ENCODE measurements around the gene PYCARD.
"Not testable (repeated sequence)": the region's sequence is repeated elsewhere in the genome, so short reads cannot be mapped to it uniquely, and the experiment has no call there.

The PYCARD gene

GRCh38 chr16:31191697-31192428 lies 10.7 kb downstream of the PYCARD start:
- DNase-seq, result no peak

GRCh38 chr16:31190818-31191444 lies 11.6 kb downstream of the PYCARD start:
- DNase-seq, result no peak

GRCh38 chr16:31190061-31190460 lies 12.5 kb downstream of the PYCARD start:
- DNase-seq, result no peak

GRCh38 chr16:31189412-31189778 lies 13.2 kb downstream of the PYCARD start:
- no peak for DNase-seq

DNA sequence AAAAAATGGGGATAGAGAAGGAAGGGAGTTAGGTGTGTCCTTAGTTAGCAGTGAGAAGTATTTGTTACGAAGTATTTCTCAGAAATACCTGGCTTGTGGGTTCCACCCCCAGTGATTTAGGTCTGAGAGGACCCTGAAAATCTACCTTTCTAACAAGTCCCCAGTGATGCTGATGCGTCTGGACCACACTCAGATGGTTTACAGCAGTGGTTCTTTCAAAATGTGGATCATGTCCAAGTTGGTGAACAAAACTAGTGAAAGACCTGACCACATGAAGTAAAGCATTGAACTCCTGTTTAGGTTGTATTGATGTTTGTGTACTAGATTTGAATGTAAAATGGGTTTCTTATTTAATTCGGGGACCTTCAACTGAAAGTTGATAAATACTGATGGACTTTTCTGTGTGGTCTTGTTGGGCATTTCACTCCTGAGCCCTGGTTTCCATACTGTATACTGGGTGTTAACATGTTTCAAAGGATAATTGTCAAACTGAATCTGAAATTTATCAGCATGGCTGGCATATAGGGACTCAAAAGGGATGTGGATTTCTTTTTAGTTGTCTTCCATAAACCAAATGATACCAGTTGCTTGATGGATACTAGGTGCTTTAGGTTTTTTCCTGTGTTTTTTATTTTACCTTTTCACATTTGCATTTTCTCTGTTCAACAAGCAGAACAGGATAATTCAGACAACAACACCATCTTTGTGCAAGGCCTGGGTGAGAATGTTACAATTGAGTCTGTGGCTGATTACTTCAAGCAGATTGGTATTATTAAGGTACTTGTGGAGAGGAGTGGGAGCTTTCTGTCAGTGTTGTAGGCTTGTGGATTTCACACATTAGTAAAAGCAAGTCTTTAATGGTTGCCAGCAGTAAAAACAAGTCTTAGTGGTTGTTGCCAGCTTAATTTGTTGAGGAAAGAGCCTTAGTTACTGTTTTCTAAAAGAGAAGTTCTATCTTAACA lies 13.8 kb downstream of the PYCARD start:
- no peak for DNase-seq

DNA sequence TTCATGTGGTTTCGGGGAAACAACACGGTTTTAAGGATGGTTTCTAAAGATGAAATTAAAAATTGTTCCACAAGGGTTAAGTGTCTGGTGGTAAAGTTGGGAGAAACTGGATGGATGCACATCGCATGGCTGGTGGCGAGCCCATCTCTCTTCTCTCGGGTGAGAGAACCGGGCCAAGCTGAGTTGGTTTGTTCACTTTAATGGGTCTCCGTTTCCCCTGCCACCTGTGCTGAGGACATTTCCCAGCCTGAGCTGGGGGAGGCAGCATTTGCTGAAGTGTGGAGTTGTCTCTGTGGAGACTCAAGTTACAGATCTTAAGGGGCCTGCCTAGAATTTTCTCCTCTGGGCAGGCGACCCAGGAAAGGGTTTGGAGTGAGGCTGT lies 14.8 kb downstream of the PYCARD start:
- no peak for DNase-seq

GRCh38 chr16:31186930-31187807 lies 15.4 kb downstream of the PYCARD start:
- DNase-seq, result no peak

GRCh38 chr16:31186176-31186575 lies 16.4 kb downstream of the PYCARD start:
- no peak for DNase-seq

DNA sequence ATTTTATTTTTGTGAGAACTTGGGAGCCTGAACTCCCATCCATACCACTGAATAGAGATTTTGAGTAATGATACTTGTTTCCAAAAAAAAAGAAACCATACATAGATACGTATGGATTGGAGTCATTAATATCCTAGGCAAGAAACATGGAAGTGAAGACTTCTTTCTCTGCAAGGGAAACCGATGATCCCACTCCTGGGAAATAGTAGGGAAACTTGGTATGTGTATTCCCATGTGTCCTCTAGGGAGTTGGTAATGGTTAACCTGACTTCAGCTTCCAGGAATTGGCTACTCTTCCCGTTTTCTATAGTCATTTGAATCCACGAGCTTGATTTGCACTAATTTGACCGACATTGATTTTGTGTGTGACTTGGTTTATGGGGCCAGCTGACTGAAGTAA lies 17.2 kb downstream of the PYCARD start:
- no peak for DNase-seq

DNA sequence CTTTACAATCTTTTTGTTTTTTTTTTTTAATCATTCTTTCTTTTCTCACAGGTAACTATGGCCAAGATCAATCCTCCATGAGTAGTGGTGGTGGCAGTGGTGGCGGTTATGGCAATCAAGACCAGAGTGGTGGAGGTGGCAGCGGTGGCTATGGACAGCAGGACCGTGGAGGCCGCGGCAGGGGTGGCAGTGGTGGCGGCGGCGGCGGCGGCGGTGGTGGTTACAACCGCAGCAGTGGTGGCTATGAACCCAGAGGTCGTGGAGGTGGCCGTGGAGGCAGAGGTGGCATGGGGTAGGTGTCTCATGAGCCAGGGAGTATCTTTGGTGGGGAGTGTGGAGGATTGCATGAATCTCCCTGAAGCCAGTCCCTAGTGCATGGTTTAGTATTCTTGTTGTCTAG lies 17.7 kb downstream of the PYCARD start:
- no peak for DNase-seq

DNA sequence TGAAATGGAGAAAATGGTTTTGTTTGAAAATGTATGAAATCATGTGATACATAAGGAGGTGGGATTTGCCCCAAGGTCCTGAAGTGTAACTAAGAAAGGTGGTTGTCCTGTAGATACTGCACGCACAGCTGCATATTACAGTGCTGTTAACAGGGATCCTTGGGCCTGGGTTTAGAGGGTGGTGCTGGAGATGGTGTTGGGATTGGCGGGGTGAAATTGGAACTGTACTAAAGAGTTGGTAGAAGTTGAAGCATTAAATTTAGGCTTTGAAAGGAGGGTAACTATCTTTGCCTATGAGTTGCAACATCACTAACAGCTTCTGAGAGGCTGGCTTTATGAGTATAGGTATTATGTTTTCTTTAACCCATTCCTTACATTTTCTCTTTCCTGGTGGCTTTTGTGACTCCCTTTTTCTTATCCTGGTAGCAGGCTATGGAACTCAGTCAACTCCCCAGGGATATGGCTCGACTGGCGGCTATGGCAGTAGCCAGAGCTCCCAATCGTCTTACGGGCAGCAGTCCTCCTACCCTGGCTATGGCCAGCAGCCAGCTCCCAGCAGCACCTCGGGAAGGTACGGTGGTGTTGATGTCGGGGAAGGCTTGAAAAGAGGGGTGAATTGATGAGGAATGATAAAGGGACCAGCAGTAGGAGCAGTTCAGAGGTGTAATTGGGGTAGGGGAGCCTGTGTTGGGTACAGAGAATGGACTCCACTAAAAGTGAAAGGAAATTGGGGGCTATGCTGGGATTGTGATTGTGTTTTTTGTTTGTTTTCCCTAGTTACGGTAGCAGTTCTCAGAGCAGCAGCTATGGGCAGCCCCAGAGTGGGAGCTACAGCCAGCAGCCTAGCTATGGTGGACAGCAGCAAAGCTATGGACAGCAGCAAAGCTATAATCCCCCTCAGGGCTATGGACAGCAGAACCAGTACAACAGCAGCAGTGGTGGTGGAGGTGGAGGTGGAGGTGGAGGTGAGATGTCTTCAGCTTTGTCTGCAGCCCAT lies 18.8 kb downstream of the PYCARD start:
- DNase-seq, result no peak

- DNase-seq, result no peak
Measured at GRCh38 chr16:31182391-31182790, 20.2 kb downstream of the PYCARD start.

DNA sequence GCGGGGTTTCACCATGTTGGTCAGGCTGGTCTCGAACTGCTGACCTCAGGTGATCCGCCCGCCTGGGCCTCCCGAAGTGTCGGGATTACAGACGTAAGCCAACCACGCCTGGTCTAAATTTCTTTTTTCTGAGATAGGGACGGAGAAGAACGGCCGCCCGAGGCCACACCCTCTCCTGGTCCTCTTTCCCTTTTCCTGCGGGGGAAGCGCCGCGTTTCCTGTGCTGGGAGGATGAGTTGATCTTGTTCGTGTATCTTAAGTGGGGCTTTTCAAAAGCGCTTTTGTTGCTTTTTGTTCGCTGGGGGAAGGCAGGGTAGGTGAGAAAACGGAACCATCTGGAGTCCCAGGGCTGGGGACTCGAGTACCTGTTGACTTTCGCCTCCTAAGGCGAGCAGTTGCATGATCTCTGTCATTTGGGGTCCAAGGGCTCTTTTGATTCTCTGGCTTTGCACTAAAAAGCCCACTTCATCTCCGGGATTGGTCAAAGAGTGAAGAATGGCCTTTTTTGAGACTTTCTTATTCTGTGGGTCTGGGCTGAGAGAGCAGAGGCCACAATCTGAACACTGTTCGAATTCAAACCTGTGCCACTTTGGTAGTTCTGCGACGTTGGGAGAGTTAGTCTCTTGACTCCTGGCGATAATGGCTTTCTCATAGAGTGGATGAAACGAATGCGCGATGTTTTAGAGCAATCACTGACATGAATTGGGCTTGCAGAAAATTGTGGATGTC lies 21.3 kb downstream of the PYCARD start:
- peak in 5 of 56 donors; percentile 9 to 29 (median 18) for DNase-seq

DNA sequence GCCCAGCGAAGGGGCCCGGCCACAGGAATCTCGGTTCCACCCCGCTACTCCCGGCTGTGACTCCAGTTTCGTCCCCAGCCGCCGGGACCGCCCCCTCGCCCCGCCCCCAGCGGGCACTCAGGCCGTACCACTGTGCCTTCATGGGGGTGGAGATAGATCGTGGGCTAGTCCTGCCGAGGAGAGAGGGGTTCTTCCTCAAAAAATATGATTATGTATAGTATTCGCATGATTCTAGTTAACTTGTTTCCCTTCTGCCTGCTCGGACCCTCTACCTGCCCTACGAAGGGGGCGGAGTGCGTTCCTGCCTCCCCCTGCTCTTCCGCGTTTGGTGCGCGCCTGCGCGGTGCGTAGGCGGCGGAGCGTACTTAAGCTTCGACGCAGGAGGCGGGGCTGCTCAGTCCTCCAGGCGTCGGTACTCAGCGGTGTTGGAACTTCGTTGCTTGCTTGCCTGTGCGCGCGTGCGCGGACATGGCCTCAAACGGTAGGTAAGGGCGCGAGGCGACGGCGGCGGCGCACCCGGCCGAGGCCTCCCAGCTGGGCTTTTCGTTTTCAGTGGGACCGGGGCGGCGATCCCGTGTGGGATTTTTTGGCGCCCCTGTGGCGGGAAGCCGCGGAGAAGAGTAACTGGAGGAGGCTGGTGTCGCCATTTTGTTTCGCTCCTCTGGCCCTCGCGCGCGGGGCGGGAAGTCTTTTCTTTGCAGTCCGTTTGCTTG lies 22.7 kb downstream of the PYCARD start, which contains the start of gene FUS:
Gene FUS, plus strand, starts transcription at position 393 of the 713 bp plus-strand sequence. Its CDS starts 76 bp downstream, at position 469.
- DNase-seq, result peak; percentile 69 to 98 (median 89)

DNA sequence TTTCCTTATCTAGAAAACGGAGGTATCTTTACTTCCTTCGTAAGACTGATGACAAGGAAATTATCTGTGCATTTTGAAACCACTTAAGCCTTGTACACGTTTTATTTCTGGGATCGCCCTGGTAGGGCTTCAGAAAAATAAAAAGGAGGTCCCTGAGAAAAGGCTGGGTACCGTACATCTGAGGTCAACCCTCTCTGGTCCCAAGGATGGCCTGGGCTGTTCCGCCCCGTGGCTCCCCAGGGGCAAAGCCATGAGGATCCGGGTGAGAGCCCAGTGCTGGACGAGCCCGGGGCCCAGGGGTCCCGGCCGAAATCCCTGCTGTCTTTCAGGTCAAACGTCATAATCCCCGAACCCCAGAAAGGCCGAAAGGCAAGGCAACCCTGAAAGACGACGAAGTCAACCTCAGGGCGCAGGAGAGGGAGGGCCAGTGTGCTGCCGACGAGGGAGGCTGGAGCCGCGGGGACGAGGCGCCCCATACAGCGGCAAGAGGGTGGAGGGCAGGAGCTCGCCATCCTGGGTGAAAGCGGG lies 23.3 kb downstream of the PYCARD start:
- DNase-seq, result peak in 1 of 56 donors; percentile 36

GRCh38 chr16:31177136-31177535 lies 25.4 kb downstream of the PYCARD start:
- DNase-seq, result no peak

DNA sequence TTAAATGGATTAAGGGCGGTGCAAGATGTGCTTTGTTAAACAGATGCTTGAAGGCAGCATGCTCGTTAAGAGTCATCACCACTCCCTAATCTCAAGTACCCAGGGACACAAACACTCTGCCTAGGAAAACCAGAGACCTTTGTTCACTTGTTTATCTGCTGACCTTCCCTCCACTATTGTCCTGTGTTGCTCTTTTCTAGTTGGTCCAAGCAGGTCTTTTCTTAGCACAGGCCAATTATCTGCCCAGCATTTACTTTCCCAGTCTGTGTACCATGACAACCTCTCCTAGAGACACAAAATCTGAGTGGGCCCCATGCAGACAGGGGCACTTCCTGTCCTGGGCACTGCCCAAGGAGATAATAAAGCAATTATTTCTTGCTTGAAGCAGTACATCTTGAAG lies 32.5 kb downstream of the PYCARD start:
- not testable (repeated sequence) for DNase-seq

- no peak for DNase-seq
Measured at GRCh38 chr16:31168848-31169247, 33.7 kb downstream of the PYCARD start.
